ENCODE measurements around the gene NOP56.

The NOP56 gene, protein sequence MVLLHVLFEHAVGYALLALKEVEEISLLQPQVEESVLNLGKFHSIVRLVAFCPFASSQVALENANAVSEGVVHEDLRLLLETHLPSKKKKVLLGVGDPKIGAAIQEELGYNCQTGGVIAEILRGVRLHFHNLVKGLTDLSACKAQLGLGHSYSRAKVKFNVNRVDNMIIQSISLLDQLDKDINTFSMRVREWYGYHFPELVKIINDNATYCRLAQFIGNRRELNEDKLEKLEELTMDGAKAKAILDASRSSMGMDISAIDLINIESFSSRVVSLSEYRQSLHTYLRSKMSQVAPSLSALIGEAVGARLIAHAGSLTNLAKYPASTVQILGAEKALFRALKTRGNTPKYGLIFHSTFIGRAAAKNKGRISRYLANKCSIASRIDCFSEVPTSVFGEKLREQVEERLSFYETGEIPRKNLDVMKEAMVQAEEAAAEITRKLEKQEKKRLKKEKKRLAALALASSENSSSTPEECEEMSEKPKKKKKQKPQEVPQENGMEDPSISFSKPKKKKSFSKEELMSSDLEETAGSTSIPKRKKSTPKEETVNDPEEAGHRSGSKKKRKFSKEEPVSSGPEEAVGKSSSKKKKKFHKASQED

DNA sequence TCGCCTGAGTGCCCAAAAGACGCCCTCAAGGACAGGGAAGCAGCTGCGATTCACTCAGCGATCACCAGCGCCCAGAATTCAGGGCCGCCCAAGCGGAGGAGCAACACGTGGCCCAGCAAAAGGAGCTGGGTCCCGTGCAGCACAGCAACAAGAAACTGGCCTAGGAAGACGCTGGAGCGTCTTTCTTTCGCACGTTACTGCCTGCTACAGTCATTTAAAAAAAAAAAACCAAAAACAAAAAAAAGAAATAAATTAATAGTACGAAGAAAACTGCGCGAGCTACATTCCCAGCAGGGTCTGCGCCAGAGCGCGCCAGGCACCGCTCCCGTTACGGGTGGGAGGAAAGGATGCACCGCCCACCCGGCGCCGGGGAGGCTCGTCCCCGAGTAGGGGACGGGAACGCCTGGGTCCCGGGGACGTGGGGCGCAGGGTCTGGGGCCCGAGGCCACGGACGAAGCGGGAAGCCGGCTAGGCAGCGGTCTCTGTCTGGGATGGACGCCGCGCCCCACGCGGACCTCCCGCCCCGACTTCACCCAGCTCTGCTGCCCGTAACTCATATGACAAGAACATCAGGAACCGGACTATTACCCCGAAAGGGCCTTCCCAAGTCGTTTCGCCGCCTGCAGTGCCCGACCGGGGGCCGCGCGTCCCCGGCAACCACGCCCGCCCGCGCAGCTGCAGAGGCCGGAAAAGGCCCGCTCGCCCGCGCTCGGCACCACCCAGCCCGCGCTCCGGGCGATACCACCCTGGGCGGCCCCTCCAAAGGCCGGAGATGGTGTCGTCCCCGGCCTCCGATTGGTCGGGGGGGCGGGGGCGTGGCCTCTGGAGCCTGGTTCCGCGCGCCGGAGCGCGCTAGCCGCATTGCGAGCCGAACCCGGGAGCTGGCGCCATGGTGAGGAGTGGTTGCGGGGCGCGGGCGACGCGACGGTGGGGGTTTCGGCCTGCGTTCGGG, at the start of gene NOP56:
TSS of gene NOP56 (plus strand) at position 861 of the 952 bp plus-strand sequence. CDS start at position 890, 29 bp downstream.
- peak; percentile 64 for DNase-seq (ENCODE audit: low read depth)

DNA sequence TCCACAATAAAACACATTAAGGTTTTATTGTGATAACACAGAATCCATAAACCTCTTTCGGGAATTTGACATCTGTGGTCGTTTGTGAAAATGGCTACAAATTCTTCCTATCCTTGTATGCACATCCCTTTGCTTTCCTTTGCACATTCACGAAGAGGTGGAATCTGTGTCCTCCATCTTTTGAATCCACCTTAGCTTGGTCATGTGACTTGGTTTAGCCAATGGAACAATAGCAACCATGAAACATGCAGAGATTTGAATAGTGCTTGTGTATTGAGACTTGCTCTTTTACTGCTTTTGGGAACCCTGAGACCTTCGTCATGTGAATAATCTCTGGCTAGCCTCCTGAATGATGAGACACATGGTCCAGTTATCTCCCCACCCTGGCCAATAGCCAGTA, 49.7 kb upstream of the NOP56 start:
- no peak for DNase-seq (ENCODE audit: low read depth)

DNA sequence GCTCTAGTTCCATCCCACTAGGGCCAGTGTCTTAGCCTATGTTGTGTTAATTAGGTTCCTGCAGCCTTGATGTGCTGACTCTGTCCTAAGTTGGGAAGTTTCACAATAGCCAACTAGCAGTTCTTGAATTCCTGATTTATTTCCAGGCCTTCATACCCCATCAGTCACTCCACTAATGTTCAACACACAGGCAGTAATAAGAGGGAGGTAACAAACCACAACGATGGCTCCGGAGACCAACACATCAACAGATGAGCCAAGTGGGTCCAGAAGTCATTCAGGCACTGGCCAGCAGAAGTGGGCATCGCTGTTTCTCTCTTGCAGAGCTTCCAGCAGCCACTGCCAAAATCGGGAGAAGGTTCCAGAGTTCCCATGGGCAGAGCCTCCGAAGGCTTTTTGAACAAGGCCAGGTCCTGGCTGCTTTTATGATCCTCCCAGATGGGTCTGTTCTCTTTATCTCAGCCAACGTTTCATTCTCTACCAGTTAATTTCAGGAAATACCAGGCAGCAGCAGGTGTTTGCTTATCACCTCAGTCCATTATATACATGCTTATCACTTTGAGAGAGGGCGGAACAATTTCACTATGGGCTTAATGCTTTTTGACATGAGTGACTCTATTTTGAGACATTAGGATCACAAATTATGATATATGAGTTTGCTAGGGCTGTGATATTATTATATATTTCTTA, 48.5 kb upstream of the NOP56 start:
- DNase-seq (ENCODE audit: low read depth), result no peak

DNA sequence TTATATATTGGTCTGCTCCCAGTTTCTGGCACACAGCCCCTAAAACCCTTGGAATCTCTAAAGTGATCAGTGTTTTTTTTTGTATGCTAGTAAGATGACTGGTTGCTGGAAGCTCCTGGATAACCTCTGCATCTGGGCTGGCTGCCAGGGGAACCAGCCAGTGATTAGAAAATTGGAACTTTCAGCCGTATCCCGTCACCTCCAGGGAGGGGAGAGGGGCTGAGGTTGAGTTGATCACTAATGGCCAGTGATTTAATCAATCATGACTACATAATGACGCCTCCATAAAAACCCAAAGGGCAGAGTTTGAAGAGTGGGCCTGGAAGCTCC, 48.0 kb upstream of the NOP56 start:
- DNase-seq (ENCODE audit: low read depth), result no peak

DNA sequence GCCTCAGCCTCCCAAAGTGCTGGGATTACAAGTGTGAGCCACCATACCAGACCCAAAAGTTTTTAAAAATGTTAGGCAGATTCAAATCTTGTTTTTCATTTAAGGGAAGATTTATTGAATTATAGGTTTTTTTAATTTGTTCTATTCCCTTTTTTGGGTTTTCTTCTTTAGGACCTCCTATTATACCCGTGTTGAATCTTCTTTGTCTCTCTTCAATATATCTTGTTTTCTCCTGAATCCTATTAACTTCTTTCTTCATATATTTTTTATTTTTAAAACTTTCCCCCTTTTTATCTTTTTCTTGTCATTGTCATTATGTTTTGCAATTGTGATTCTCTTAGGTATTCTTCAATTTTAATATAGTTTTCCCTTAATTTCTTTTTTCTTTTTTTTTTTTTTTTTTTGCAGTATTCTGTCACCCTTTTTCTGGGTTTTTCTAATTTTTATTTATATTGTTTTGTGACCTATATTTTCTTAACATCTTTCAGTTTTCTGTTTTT, 45.9 kb upstream of the NOP56 start:
- DNase-seq (ENCODE audit: low read depth), result no peak

DNA sequence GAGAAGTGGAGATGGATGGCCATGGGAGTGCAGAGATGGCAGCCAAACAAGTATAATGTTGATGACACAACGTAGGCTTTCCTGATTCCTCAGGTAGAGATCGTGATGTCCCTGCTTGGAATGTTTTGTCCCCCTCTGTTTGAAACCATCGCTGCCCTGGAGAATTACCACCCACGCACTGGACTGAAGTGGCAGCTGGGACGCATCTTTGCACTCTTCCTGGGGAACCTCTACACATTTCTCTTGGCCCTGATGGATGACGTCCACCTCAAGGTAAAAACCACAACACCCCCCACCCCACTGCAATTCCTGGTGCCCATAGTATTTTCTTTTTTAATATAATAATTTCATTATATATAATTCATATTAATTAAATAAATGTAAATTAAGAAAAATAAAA, 42.1 kb upstream of the NOP56 start:
- no peak for DNase-seq (ENCODE audit: low read depth)

DNA sequence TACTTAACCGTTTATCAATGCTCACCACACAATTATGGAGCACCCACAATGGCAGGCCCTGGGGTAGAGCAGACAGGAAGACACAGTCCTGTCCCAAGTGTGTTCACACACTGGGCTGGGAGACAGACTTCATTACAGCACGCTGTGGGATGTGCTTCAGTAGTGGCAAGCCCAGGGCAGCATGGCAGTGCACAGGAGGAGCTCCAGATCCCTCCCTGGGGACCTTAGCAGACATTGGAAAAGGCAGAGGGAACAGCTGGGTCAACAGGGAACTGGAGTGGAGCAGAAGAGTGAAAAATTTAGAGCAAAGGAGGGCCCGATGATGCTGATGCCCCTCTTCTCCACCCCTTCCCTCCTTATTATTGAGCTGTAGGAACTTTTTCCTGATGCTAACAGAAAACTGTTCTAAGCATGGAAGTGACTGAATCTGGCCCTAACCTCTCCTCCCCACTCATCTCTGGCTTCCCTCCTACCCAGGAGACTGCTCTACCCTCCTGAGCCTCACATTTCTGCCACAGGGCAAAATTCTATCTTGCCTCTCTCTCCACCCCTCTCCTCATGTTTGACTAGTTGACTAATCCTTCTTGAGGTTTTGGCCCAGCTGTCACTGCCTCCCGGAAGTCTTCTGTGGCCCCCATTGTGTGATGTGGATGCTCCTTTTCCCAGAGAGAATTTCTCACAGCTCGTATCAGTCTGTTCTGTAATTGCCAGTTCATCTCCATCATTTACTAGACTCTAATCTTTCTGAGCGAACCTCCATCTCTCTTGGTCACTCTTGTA, 41.3 kb upstream of the NOP56 start:
- no peak for DNase-seq (ENCODE audit: low read depth)

DNA sequence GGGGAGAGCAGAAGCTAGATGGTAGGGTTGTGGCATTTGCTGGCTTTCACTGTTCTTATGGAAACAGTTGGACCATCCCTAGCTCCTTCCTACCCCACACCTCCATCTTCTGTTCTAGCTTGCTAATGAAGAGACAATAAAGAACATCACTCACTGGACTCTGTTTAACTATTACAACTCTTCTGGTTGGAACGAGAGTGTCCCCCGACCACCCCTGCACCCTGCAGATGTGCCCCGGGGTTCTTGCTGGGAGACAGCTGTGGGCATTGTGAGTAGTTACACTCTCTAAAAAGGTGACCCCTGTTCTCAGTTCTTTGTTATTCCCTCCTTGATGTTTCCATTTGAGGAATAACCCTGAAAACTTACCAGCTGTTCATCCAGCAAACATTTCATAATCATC, 40.4 kb upstream of the NOP56 start:
- DNase-seq (ENCODE audit: low read depth), result no peak

DNA sequence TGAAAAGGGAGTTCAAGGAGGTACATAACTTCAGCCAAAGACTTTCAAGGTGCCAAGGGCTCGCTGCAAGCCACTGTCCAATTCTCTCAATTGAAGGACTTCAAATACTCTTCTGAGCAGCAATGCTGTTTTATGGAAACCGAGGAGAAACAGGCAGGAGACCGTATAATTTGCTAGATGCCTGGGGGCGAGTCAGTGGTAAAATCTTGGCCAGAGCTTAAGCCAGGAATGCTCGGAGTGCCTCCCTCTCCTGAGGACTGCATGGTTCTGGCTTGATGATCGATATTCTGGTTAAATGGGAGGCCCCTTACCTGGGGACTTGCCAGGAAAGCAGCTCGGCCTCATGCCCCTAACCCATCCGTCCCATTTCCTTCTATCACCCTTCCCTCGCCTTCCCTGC, 35.8 kb upstream of the NOP56 start:
- DNase-seq (ENCODE audit: low read depth), result no peak

DNA sequence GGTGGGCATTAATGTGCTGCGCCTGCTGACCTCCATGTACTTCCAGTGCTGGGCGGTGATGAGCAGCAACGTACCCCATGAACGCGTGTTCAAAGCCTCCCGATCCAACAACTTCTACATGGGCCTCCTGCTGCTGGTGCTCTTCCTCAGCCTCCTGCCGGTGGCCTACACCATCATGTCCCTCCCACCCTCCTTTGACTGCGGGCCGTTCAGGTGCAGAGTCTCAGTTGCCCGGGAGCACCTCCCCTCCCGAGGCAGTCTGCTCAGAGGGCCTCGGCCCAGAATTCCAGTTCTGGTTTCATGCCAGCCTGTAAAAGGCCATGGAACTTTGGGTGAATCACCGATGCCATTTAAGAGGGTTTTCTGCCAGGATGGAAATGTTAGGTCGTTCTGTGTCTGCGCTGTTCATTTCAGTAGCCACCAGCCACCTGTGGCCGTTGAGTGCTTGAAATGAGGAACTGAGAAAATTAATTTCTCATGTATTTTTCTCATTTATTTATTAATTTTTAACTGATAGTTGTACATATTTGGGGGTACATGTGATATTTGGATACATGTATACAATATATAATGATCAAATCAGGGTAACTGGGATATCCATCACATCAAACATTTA, 35.2 kb upstream of the NOP56 start:
- DNase-seq (ENCODE audit: low read depth), result no peak

DNA sequence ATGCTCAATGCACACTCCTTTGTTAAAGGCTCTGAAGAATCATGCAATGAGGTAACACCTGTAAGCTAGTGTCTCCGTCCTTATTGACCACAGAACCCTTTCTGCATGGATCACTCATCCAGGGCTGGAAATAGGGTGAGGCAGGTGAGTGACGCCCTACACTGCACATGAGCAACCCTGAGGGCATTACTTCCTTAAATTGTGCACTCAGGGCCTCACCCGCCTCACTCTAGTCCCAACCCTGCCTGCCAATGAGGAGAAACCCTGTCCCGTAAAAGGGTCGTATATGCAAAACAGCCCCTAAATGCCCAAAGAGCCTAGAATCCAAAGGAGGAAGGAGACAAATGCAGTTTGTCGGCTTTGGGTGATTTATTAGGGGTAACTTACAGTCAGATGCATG, 33.6 kb upstream of the NOP56 start:
- DNase-seq (ENCODE audit: low read depth), result no peak

DNA sequence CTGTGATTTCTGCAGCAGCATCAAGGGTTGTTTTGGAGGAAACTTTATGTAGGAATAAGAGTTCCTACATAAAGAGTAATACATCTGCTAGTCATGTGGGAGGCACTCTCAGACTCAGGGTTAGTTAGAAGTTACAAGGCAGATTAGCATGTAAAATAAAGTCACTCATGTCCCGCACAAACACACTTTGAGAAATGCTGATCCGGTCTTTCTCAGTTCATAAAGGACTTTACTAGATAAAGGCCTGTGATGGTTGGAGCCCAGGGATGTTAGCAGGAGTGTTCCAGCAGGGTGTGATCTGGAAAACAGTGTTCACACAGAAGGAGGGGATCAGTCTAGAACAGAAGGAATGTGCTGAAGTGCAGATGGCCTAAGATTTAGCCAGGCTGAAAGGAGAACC, 33.1 kb upstream of the NOP56 start:
- DNase-seq (ENCODE audit: low read depth), result no peak

DNA sequence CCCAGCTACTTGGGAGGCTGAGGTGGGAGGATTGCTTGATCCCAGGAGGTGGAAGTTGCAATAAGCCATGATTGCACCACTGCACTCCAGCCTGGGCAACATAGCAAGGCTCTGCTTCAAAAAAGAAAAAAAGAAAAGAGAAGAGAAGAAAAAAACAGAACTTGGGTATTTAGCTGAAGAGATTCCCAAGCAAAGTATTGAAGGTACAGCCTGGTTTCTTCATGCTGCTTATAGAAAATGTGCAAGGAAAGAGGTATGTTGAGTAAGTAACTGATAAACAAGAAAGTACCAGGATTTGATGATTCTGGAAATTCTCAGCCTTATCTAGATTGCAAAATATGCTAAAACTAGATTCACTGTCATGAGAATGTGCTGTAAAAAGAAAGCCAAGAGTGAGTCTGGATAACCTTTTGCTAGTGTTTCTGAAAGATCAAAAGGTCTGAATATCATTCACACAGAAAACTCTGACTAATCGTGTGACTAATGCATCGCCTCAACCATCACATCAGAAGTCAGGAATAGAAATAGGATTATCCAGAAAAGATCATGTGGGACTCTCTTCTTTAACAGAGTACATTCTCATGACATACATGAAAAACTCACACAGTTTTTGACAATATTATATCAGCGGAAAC, 32.4 kb upstream of the NOP56 start:
- DNase-seq (ENCODE audit: low read depth), result peak; percentile 30

DNA sequence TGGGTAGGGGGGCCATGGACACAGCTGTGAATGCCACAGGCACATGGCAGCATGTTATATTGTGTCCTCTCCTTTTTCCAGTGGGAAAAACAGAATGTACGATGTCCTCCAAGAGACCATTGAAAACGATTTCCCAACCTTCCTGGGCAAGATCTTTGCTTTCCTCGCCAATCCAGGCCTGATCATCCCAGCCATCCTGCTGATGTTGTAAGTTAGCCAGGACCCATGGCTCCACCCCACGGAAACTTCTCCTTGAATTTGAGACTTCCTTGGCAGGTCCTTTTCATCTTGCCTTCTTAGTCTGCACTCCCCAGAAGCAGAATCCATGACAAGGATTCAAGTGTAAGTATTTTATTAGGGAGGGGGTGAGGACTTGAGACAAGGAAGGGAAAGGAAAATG, 28.2 kb upstream of the NOP56 start:
- DNase-seq (ENCODE audit: low read depth), result no peak

DNA sequence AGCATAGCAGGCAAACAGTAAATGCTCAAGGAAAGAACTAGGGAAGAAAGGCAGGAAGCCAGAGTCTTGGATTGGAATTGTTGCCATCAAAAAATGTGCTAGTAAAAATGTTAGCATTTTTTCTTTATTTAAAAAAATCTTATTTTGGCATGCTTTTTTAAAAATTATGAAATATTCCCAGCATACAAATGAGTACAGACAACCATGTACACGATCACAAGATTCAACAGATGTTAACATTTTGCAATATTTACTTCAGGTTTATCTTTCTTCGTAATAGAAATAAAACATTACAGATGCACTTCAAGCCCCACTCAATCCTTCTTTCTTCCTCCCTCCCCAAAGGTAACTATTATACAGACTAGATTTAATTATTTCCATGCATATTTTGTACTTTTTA, 27.4 kb upstream of the NOP56 start:
- no peak for DNase-seq (ENCODE audit: low read depth)

DNA sequence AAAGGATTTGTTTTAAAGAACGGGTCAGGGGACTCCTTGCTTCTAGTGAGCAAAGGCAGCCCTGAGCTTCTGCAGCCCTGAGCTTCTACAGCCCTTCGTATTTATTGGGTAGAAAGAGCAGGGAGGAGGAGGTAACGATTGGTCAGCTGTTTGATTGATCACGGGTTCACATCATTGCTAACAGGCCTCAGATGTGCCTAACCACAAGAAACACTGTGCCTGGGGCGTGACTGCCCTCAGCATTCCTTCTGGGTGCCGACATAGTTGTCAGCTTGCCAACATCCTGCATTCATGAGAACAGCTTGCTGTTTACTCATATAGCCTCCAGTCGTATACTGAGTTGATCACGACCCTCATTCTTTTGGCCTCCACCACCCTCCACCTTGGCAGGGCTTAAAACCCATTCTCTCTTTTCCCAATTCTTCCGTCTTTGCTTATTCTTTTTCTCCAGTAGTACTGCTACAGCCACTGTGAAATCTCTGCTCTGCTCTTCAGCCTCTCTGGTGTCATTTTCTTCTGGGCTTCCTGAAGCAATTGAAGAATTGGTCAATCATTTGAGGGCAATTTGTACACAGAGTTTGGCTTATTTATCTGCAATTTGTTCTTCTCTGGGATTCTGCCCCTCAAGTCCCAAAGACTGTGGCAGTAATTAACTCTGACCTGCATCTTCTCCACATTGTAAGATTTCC, 25.4 kb upstream of the NOP56 start:
- peak; percentile 47 for DNase-seq (ENCODE audit: low read depth)

DNA sequence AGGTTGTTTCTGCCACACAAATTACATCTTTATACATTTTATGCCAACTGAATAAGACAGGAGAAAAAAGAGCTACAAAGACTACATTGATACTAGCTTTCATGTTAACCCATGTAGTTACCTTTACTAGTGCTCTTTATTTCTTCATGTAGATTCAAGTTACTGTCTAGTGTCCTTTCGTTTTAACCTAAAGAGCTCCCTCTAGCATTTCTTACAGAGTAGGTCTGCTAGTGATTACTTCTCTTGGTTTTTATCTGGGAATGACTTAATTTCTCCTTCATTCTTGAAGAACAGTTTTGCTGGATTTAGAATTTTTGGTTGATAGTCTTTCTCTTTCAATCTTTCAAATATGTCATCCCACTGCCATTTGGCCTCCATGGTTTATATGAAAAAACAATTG, 21.2 kb upstream of the NOP56 start:
- no peak for DNase-seq (ENCODE audit: low read depth)

DNA sequence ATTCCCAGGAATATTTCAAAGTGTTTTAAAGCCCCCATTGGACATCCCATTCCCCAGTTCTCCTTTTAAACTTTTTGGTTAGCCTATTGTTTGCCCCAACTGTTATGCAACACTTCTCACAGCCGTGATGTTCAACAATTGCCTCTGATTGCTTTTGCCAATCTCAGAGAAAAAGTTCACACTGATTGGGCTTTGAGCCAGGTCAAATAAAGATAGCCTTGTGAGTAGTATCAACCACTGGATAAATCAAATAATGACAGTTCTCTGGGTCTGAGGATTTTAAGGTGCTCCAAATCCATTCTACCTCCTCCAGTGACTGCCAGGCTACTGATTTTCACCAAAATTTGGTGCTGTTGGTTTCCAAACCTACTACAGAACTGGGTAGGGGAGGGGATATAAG, 19.1 kb upstream of the NOP56 start:
- no peak for DNase-seq (ENCODE audit: low read depth)

DNA sequence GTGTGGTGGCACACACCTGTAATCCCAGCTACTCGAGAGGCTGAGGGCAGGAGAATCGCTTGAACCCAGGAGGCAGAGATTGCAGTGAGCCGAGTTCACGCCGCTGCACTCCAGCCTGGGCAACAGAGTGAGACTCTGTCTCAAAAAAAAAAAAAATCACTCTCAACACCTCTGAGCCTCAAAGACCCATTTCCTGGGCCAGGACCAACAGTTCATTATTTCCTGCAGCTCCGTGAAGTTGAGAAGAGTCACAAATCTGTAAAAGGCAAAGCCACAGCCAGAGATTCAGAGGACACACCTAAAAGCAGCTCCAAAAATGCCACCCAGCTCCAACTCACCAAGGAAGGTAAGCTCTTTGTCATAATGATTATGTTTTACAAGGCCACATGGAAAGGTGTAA, 15.2 kb upstream of the NOP56 start:
- DNase-seq (ENCODE audit: low read depth), result no peak

DNA sequence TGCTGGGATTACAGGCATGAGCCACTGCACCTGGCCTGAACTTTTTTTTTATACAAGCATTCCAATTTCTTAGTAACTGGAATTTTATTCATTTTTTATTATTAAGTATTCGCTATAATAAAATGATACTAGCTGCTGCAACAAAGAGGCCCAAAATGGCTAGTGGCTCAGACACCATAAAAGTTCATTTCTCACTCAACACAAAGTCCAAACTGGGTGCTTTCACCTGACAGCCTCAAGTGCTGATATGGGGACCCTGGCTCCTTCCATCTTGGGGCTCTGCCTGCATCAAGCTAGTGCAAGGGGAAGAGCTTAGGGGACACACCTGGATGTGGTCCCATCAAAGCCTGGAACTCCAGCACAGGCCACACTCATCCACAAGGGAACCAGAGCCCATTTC, 12.2 kb upstream of the NOP56 start:
- no peak for DNase-seq (ENCODE audit: low read depth)
